Activated CD8-positive, alpha-beta memory T cell treated with anti-CD3 and anti-CD28 coated beads, Interleukin-2, amount 10 ng/mL, durations not matched to agents 7 days and 5 days (primary cell): ENCODE measurements around the gene TPST2. TPM values are rescaled to one million over a fixed set of nuclear protein-coding genes. Genes with fewer than 3 reads are reported as not detected.

Source experiments
- ATAC-seq: fragments of 150-1000 bp; cut with Tn5 transposase; one replicate; pipeline ENCODE4 v1.10.0; 2021; ENCODE audit warnings: moderate library complexity
- CTCF ChIA-PET: fragments of 350-600 bp; sonication (Branson Sonifier 250); formaldehyde crosslinking; loops from one replicate; lab custom pipeline; 2021; ENCODE audit warnings: antibody characterized with exemption; lab: Charles Lee
- DNase-seq: peaks from one replicate; pipeline ENCODE4 v3.0.0-alpha.2; 2020
- H3K27ac Mint-ChIP-seq: one replicate; pipeline ENCODE4 v1.8.0; 2021; ENCODE audit warnings: mild to moderate bottlenecking, mixed read lengths
- H3K27me3 Mint-ChIP-seq: one replicate; pipeline ENCODE4 v1.8.0; 2021; ENCODE audit warnings: mixed read lengths
- H3K36me3 Mint-ChIP-seq: one replicate; pipeline ENCODE4 v1.8.0; 2021; ENCODE audit warnings: mild to moderate bottlenecking, mixed read lengths
- H3K4me1 Mint-ChIP-seq: one replicate; pipeline ENCODE4 v1.8.0; 2021; ENCODE audit warnings: mixed read lengths
- H3K4me3 Mint-ChIP-seq: one replicate; pipeline ENCODE4 v1.8.0; 2021; ENCODE audit warnings: mild to moderate bottlenecking, moderate library complexity, mixed read lengths
- H3K9me3 Mint-ChIP-seq: one replicate; pipeline ENCODE4 v1.8.0; 2022; ENCODE audit warnings: low read depth, mixed read lengths
- total RNA-seq, 2 experiments: library from RNA; stranded (reverse); gene quantifications; one replicate each; pipeline ENCODE4 v1.2.3, GENCODE V29; 2021

Gene TPST2
- total RNA-seq, 2 experiments from 2014 or later = 61.6 to 81.6 TPM

DNA sequence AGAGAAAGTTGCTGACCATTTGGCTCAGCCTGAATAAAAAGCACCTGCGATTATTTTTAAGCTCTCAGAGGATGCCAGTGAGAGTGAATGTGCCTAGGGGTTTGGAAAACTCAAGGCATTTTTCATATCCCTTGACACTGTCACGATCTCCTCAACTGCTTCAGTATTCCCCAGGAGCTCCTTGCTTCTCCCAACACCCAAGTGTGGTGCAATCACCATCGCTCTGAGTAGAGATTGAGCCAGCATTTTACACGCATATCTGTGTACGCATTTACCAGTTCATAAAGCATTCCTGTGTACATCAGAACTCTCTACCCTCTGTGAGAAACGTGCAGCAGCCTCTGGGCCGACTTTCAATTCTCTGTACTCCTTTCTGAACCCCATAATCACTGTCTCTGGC is 104.9 kb downstream of the TPST2 start:
- Mint-ChIP-seq H3K9me3 (no peaks in the 10 kb centered on the region), H3K36me3 (peaks cover 9% of the 10 kb centered on the region), H3K27me3 (no peaks in the 10 kb centered on the region), H3K4me3 (peak overlapping the region; percentile 93), H3K4me1 (peaks cover 54% of the 10 kb centered on the region), H3K27ac (peak overlapping the region; percentile 45)
- CTCF ChIA-PET = interaction anchor here (0.9 to 5.4 kb wide), 7 partner anchors 9 to 188 kb away, joined by 3 to 48 read pairs (median 17); partner anchors contain the start of genes ASPHD2 and MIAT
- no peak for DNase-seq
- ATAC-seq = no peak

DNA sequence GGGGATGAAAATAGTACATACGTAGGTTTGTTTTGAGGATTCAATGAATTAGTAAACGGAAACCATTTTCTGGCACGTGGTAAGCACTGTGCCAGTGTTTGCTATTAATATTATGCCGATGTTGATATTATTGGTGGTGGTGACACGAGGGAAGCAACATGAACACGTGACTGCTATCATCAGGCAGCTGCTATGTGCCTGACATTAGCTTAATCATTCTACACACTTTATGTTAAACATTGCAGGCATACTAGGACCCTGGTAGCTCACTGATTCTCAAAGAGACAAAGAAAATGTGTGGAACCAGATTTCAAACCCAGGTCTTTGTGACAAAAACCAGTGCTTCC is 105.6 kb downstream of the TPST2 start:
- peak overlapping the region; percentile 88 for H3K27ac Mint-ChIP-seq
- H3K4me1 Mint-ChIP-seq = peaks cover 60% of the 10 kb centered on the region
- no peaks in the 10 kb centered on the region for H3K27me3 Mint-ChIP-seq
- H3K9me3 Mint-ChIP-seq = no peaks in the 10 kb centered on the region
- CTCF ChIA-PET = interaction anchor here (0.8 to 5.4 kb wide), 10 partner anchors 9 to 189 kb away, joined by 3 to 48 read pairs (median 10); partner anchors contain the start of genes ASPHD2 and MIAT
- H3K4me3 Mint-ChIP-seq = peak overlapping the region; percentile 93
- DNase-seq = no peak
- no peak for ATAC-seq
- H3K36me3 Mint-ChIP-seq = peaks cover 13% of the 10 kb centered on the region

DNA sequence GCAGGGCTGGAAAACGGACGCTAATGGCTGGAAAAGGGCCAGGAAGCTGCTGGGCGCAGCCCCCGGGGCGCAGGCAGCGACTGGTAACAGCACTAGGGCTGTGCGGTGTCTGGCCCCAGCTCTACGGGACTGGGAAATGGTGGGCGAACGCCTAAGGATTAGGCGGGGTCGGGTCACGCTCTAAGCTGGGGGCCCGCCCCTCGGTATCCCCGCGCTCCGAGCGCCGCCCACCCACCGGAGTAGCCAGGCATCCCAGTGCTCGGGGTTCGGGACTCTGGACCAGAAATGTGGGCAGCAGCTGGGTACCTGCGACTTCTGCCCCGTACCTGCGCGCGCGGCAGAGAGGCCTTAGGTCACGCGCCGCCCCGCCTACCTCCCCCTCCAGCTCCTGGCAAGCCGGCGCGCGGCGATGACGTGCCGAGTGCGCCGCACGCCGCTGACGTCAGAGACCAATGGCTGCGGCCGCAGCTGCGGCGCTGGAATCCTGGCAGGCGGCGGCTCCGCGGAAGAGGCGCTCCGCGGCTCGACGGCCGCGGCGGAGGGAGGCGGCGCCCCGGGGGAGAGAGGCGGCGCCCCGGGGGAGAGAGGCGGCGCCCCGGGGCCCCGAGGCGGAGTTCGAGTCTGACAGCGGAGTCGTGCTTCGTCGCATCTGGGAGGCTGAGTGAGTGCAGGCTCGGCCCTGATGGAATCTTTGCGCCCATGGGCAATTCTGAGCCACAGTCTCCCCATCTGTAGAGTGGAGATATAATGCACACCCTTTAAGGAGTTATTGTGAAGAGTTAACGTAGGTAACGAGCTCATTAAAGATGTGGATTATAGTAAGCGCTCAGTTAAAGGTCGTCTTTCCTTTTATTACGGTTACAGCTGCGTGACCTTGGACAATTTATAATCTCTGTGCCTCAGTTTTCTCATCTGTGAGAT is 106.2 kb downstream of the TPST2 start, which contains the start of the genes HPS4 and SRRD:
Gene HPS4, minus strand, starts transcription at position 345 of the 921 bp plus-strand sequence. CDS start 2,021 bp downstream, outside the sequence.
Gene SRRD, plus strand, starts transcription at position 439 of the 921 bp plus-strand sequence. Its CDS starts 14 bp downstream, at position 453.
- H3K27ac Mint-ChIP-seq = peak within 1 kb of the TSS; percentile 88
- peaks cover 67% of the 10 kb centered on the region for H3K4me1 Mint-ChIP-seq
- DNase-seq (peak; percentile 92), ATAC-seq (peak; percentile 84)
- CTCF ChIA-PET = interaction anchor here (0.8 to 5.4 kb wide), 10 partner anchors 10 to 195 kb away, joined by 3 to 48 read pairs (median 11); partner anchors contain the start of gene ASPHD2
- no peaks in the 10 kb centered on the region for H3K27me3 Mint-ChIP-seq
- no peaks in the 10 kb centered on the region for H3K9me3 Mint-ChIP-seq
- peak within 1 kb of the TSS; percentile 93 for H3K4me3 Mint-ChIP-seq
- peaks cover 19% of the 10 kb centered on the region for H3K36me3 Mint-ChIP-seq

DNA sequence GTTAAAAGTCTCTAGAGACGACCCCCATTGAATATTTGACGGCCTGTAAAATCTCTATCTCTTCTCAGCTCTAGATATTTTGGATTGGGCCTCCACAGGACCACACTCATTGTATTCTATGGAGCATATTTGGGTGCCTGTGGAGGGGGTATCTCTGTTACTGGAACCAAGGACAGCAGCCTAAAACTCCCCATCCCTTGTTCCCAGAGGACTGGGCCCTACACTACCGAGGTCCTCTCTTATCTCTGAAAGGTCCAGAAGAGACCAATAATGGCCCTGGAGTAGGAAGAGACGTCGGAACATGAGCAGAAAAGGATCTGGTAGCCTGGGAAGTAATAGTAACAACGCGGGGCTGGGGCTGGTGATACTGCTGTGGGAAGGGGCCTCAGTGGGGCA is 106.9 kb downstream of the TPST2 start:
- no peaks in the 10 kb centered on the region for H3K9me3 Mint-ChIP-seq
- no peaks in the 10 kb centered on the region for H3K27me3 Mint-ChIP-seq
- peak overlapping the region; percentile 88 for H3K27ac Mint-ChIP-seq
- peak overlapping the region; percentile 93 for H3K4me3 Mint-ChIP-seq
- ATAC-seq (no peak), DNase-seq (no peak)
- CTCF ChIA-PET = interaction anchor here (1.2 to 5.4 kb wide), 9 partner anchors 19 to 195 kb away, joined by 5 to 48 read pairs (median 15); partner anchors contain the start of genes ASPHD2 and MIAT
- H3K4me1 Mint-ChIP-seq = peaks cover 70% of the 10 kb centered on the region
- H3K36me3 Mint-ChIP-seq = peaks cover 20% of the 10 kb centered on the region

DNA sequence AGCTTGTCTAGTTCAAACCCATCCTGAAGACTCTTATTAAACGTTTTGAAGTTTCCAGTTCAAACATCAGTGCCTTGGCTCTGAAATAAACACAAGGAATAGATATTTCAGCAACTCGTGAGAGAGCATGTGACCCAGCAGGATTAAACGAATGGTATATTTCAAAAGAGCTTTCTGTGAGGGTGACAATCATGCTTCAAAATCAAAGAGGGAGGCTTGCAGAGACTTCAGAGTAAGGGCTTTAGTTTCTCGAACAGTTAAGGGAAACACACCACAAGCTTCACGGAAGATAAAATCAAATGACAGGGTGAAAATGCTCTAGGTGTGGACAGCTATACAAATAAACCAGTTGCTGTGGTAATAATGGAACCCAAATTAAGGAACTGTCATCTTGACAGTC is 107.8 kb downstream of the TPST2 start:
- DNase-seq = no peak
- peak overlapping the region; percentile 93 for H3K4me3 Mint-ChIP-seq
- H3K27ac Mint-ChIP-seq = peak overlapping the region; percentile 88
- no peaks in the 10 kb centered on the region for H3K9me3 Mint-ChIP-seq
- H3K4me1 Mint-ChIP-seq = peaks cover 79% of the 10 kb centered on the region
- ATAC-seq = no peak
- no peaks in the 10 kb centered on the region for H3K27me3 Mint-ChIP-seq
- H3K36me3 Mint-ChIP-seq = peaks cover 27% of the 10 kb centered on the region
- CTCF ChIA-PET = interaction anchor here (0.9 to 4.8 kb wide), 11 partner anchors 9 to 191 kb away, joined by 3 to 26 read pairs (median 6); partner anchors contain the start of genes ASPHD2 and MIAT

DNA sequence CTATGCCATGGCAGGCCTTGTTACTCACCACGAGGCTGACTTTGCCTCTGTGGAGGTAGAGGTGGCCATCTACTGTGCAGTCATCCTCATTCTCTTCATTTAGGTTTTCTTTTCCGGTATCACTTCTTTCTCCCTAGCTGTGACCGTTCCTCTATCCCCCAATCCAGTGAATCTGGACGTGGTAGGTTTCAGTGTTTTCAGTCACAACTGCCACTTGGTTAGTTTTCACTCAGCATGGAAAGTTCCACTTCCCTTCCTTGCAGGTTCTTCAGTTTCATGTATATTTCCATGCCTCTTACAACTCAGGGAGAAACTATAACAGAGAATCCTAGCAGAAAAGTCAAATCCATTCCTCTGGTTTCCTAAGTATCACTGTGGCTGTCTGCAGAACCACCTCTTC is 108.2 kb downstream of the TPST2 start:
- H3K27ac Mint-ChIP-seq = peak overlapping the region; percentile 88
- DNase-seq (no peak), ATAC-seq (no peak)
- peaks cover 29% of the 10 kb centered on the region for H3K36me3 Mint-ChIP-seq
- CTCF ChIA-PET = interaction anchor here (0.9 to 4.8 kb wide), 10 partner anchors 9 to 183 kb away, joined by 3 to 26 read pairs (median 6); partner anchors contain the start of genes ASPHD2 and MIAT
- peak overlapping the region; percentile 93 for H3K4me3 Mint-ChIP-seq
- H3K9me3 Mint-ChIP-seq = no peaks in the 10 kb centered on the region
- peaks cover 83% of the 10 kb centered on the region for H3K4me1 Mint-ChIP-seq
- no peaks in the 10 kb centered on the region for H3K27me3 Mint-ChIP-seq

DNA sequence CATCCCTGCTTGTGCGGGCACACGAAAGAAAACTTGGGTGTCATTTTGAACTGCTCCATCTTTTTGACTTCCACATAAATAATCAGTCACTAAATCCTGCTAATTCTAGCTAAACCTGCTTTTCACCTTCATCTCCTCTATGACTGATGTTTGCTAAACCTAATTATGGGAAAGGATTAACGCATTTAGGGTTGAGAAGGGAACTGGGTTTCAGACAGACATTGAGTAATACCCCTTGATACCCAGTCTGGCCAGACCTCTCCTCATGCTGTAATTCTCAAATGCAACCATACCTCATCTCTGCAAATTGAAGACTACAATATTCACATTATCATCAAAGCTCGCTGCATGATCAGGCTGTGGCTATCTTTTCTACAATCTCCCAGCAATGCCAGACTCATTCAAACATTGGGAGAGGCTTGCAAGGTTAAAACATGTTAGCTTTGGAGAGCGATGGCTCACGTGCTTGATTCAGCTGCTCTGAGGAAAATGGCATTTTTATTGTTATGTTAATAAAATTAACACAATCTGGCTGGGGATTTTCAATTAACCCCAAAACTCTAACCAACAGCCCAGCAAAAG is 108.7 kb downstream of the TPST2 start:
- CTCF ChIA-PET = interaction anchor here (1.2 to 4.8 kb wide), 8 partner anchors 10 to 184 kb away, joined by 3 to 26 read pairs (median 8); partner anchors contain the start of gene ASPHD2
- no peaks in the 10 kb centered on the region for H3K27me3 Mint-ChIP-seq
- no peak for DNase-seq
- H3K27ac Mint-ChIP-seq = peak overlapping the region; percentile 86
- ATAC-seq = no peak
- peak overlapping the region; percentile 18 for H3K4me3 Mint-ChIP-seq
- peaks cover 30% of the 10 kb centered on the region for H3K36me3 Mint-ChIP-seq
- no peaks in the 10 kb centered on the region for H3K9me3 Mint-ChIP-seq
- peaks cover 84% of the 10 kb centered on the region for H3K4me1 Mint-ChIP-seq

DNA sequence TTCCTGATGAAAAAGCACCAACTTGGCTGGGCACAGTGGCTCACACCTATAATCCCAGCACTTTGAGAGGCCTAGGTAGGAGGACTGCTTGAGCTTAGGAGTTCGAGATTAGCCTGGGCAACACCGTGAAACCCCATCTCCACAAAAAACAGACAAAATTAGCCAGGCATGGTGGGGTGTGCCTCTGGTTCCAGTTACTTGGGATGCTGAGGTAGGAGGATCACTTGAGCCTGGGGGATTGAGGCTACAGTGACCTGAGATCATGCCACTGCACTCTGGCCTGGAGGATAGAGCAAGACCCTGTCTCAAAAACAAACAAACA is 109.4 kb downstream of the TPST2 start:
- Mint-ChIP-seq H3K36me3 (peaks cover 30% of the 10 kb centered on the region), H3K27me3 (no peaks in the 10 kb centered on the region), H3K4me3 (no peak overlapping the region), H3K27ac (peak overlapping the region; percentile 86), H3K4me1 (peaks cover 78% of the 10 kb centered on the region), H3K9me3 (no peaks in the 10 kb centered on the region)
- no peak for DNase-seq
- CTCF ChIA-PET = interaction anchor here (1.3 to 2.7 kb wide), 3 partner anchors 22 to 116 kb away, joined by 4 to 11 read pairs (median 6); no protein-coding TSS in a partner anchor
- ATAC-seq = no peak

DNA sequence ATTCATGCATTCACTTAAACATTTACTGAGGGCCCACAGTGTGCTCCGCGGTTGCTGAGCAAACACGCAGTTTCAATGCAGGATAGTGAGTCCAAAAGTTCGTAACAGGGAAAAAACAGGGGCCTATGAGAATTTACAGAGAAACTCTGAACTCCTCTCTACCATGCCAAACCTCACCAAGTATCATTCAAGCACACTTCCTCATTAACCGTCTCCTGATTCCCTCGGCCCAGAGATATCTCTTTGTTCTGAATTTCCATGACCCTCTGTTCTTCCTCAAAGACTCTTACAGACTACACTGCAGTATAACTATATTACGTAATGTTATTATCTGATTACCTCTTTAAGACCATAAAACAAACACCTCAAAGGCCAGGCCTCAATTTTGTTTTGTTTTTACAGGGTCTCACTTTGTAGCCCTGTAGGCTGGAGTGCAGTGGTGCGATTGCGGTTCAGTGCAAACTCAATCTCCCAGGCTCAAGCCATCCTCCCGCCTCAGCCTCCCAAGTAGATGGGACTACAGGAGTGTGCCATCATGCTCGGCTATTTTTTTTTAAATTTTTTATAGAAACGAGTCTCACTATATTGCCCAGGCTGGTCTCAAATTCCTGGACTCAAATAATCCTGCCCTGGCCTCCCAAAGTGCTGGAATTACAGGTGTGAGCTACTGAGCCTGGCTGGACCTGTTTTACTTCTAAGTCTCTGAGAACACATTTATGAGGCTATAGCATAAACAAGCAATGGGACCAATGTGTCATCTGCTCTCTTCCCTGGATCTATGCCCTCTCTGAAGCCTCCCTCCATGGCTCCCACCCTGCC is 109.9 kb downstream of the TPST2 start:
- Mint-ChIP-seq H3K27ac (peak overlapping the region; percentile 86), H3K4me1 (peaks cover 73% of the 10 kb centered on the region), H3K4me3 (peak overlapping the region; percentile 70), H3K27me3 (no peaks in the 10 kb centered on the region), H3K36me3 (peaks cover 31% of the 10 kb centered on the region), H3K9me3 (no peaks in the 10 kb centered on the region)
- CTCF ChIA-PET = interaction anchor here (0.9 to 2.7 kb wide), 7 partner anchors 19 to 186 kb away, joined by 3 to 12 read pairs (median 6); no protein-coding TSS in a partner anchor
- DNase-seq (no peak), ATAC-seq (no peak)

DNA sequence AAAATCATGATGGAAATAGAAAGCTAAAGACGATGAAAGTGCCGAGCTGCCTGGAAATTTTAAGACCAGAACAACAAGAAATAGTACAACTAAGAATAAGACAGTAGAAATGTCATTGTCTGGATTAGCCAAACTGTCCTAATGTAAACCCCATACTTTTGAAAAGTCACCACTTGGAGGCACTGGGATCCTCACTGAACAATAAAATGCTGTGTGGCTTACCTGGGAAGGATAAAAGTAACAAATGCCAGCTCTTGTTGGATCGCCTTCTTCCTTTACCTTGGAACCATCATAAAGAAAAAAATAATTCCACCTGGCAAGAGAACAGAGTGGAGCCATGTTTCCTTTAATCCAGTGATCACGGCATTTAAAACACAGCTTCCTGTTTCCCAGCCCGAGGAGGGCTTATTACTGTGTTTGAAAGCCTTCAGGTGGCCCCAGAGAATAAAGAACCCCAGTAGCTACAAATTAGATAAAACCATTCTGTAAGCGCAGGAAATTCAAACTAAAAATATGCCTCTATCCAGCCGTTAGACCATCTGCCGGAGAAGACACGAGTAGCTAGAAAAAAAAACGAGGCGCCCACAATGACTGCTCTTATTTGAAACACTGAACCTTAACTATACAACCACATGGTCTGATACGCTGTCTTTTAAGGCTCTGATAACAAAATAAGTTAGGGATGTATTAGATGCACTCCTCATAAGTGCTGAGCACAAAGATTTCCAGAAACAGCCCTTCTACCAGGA is 110.7 kb downstream of the TPST2 start:
- Mint-ChIP-seq H3K4me1 (peaks cover 72% of the 10 kb centered on the region), H3K36me3 (peaks cover 37% of the 10 kb centered on the region), H3K27ac (peak overlapping the region; percentile 86), H3K4me3 (peak overlapping the region; percentile 70), H3K9me3 (no peaks in the 10 kb centered on the region), H3K27me3 (no peaks in the 10 kb centered on the region)
- CTCF ChIA-PET = interaction anchor here (0.8 to 1.6 kb wide), 9 partner anchors 11 to 186 kb away, joined by 3 to 12 read pairs (median 3); no protein-coding TSS in a partner anchor
- ATAC-seq (no peak), DNase-seq (no peak)

DNA sequence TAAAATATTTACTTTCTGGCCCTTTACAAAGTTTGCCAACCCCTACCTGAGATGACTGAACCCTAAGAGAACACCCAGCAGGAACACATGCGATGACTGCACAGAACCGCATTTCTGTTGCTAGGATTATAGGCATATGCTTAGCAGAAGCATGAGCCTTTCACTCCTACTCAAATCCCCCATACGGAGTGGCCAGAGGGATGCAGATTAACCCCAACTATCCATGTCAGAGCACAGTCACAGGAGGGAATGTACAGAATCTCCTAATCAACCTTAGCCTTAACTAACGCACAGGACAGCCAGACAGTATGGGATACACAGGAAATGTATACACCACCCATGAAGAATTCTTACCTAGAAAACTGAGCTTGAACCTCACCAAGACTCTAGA is 112.6 kb downstream of the TPST2 start:
- H3K36me3 Mint-ChIP-seq = peaks cover 47% of the 10 kb centered on the region
- no peak for ATAC-seq

More for the DNA sequence above, 112.6 kb downstream of the TPST2 start:
- CTCF ChIA-PET = interaction anchor here (1.0 to 1.5 kb wide), 3 partner anchors 25 to 193 kb away, joined by 3 to 5 read pairs (median 3); no protein-coding TSS in a partner anchor
- peaks cover 61% of the 10 kb centered on the region for H3K4me1 Mint-ChIP-seq
- no peak overlapping the region for H3K4me3 Mint-ChIP-seq
- peak overlapping the region; percentile 65 for H3K27ac Mint-ChIP-seq
- no peak for DNase-seq
- no peaks in the 10 kb centered on the region for H3K9me3 Mint-ChIP-seq
- no peaks in the 10 kb centered on the region for H3K27me3 Mint-ChIP-seq
